ENCODE measurements around the gene DNAH17.

The DNAH17 gene

GRCh38 chr17:78497115-78497540 is 80.1 kb downstream of the DNAH17 start:
- no peaks in the 10 kb centered on the region for H3K27me3 ChIP-seq (ENCODE audit: insufficient read depth, low read depth, severe bottlenecking)

GRCh38 chr17:78496311-78496710 is 80.9 kb downstream of the DNAH17 start:
- Histone ChIP-seq H3K4me3 (ENCODE audit: low read depth, low read length) (no peak overlapping the region), H3K9me3 (ENCODE audit: severe bottlenecking) (no peaks in the 10 kb centered on the region), H3K27me3 (ENCODE audit: insufficient read depth, low read depth, severe bottlenecking) (no peaks in the 10 kb centered on the region), H3K27ac (no peak overlapping the region), H3K36me3 (no peaks in the 10 kb centered on the region)
- TF ChIP-seq CTCF (IDR thresholded peaks at IDR 0.05; ENCODE audit: low read depth, low read length) = no peak
- DNase-seq = no peak

More at GRCh38 chr17:78497115-78497540, 80.1 kb downstream of the DNAH17 start:
- no peak overlapping the region for H3K27ac ChIP-seq
- TF ChIP-seq CTCF (IDR thresholded peaks at IDR 0.05; ENCODE audit: low read depth, low read length) = peak; percentile 97
- H3K36me3 ChIP-seq = no peaks in the 10 kb centered on the region
- no peaks in the 10 kb centered on the region for H3K9me3 ChIP-seq (ENCODE audit: severe bottlenecking)
- no peak overlapping the region for H3K4me3 ChIP-seq (ENCODE audit: low read depth, low read length)
- peak; percentile 94 for DNase-seq

- no peak for TF ChIP-seq CTCF (IDR thresholded peaks at IDR 0.05; ENCODE audit: low read depth, low read length)
Observed at GRCh38 chr17:78495634-78496033, 81.6 kb downstream of the DNAH17 start.

GRCh38 chr17:78494696-78495330 is 82.4 kb downstream of the DNAH17 start:
- TF ChIP-seq CTCF (IDR thresholded peaks at IDR 0.05; ENCODE audit: low read depth, low read length) = no peak
- no peak for DNase-seq
- Histone ChIP-seq H3K4me3 (ENCODE audit: low read depth, low read length) (no peak overlapping the region), H3K36me3 (no peaks in the 10 kb centered on the region), H3K27me3 (ENCODE audit: insufficient read depth, low read depth, severe bottlenecking) (no peaks in the 10 kb centered on the region), H3K9me3 (ENCODE audit: severe bottlenecking) (no peaks in the 10 kb centered on the region), H3K27ac (no peak overlapping the region)

More at GRCh38 chr17:78495634-78496033, 81.6 kb downstream of the DNAH17 start:
- Histone ChIP-seq H3K4me3 (ENCODE audit: low read depth, low read length) (no peak overlapping the region), H3K27me3 (ENCODE audit: insufficient read depth, low read depth, severe bottlenecking) (no peaks in the 10 kb centered on the region), H3K27ac (no peak overlapping the region), H3K9me3 (ENCODE audit: severe bottlenecking) (no peaks in the 10 kb centered on the region), H3K36me3 (no peaks in the 10 kb centered on the region)
- DNase-seq = no peak

GRCh38 chr17:78493853-78494695 is 83.1 kb downstream of the DNAH17 start:
- Histone ChIP-seq H3K9me3 (ENCODE audit: severe bottlenecking) (no peaks in the 10 kb centered on the region), H3K36me3 (no peaks in the 10 kb centered on the region), H3K27ac (no peak overlapping the region), H3K4me3 (ENCODE audit: low read depth, low read length) (no peak overlapping the region), H3K27me3 (ENCODE audit: insufficient read depth, low read depth, severe bottlenecking) (no peaks in the 10 kb centered on the region)
- no peak for TF ChIP-seq CTCF (IDR thresholded peaks at IDR 0.05; ENCODE audit: low read depth, low read length)
- no peak for DNase-seq

Measured in WERI-Rb-1 (cell line).